DMS153 treated with DMSO at 0.1 percent for 48 hours (cell line): ENCODE data around the gene PTPRO.

Experiments used
- DNase-seq: peaks from one replicate; lab custom pipeline; 2025; ENCODE audit not compliant: unreplicated experiment; lab: John Stamatoyannopoulos, UW

The PTPRO gene

DNA sequence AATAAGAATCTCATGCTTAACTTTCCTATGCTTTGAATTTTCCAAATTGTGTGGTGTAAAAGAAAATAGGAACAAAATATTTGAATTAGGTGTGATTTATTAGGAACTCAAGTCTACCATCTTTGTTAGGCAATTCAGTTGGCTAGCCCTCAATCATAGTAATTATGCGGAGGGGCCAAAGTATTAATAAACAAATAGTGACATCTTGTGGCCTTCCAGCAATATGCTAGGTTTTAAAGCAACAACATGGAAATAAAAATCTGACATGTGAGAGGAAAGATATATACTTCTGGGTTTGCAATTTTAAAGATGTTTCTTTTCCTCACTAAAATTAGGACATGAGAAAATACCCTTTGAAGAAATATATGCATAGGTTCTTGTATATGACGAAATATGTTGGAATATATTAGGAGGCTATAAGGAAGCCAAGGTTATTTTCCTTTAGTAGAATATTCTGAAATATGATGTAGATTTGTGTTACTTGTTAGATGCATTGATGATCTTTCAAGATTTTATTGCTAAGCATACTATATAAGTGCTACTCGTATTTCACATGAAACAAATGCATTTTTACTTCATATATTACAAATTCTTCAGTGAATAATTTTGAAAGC is 200.4 kb downstream of the PTPRO start:
- peak; percentile 61 for DNase-seq

DNA sequence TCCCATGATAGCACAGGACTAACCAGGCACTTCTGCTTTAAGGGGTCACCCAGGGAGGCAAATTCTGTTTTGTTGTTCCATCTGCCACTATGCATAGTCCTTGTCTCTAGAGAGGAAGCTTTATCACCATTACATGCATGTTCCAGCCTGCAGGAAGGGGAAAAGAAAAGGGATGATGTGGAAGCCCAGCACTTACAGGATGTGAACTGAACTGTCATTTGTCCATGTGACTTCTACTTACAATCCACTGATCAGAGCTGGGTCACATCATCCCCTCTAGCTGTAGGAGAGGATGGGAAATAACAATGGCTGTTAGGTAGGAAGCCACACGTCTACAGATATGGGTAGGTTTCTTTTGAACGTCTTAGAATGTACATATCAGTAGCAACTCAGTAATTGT is 203.1 kb downstream of the PTPRO start:
- no peak for DNase-seq

DNA sequence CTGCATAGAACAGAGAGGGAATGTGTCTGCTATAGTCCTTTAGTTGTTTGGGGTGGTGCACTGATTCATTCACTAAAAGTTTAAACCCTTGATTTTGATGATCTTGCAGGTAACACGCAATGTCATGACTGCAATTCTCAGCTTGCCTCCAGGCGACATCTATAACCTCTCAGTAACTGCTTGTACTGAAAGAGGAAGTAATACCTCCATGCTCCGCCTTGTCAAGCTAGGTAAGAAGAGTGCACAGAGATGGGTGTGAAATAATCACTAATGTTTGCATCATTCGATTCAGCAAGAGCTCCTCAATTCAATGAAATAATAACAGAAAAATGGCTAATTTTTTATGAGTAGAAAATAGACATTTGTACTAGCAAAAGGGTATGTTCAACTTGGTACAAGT is 203.7 kb downstream of the PTPRO start:
- DNase-seq: no peak

GRCh38 chr12:15527201-15528080 is 205.1 kb downstream of the PTPRO start:
- DNase-seq: no peak

DNA sequence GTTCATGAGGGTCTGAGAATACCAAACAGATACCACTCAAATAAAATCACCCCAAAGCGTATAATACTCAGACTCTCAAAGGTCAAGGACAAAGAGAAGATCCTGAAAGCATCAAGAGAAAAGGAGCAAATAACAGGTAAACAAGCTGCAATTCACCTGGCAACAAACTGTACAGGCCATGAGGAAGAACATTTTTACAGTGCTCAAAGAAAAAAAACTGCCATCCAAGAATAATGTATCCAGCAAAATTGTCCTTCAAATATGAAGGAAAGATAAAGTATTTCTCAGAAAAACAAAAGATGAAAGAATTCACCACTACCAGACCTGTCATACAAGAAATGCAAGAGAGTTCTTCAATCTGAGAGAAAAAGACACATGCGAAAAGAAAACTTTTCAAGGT is 206.4 kb downstream of the PTPRO start:
- DNase-seq: no peak

- no peak for DNase-seq
These were observed 208.1 kb downstream of the PTPRO start for GRCh38 chr12:15530361-15530760.

- DNase-seq: peak; percentile 6
These were observed 210.2 kb downstream of the PTPRO start for GRCh38 chr12:15532364-15532977.

- no peak for DNase-seq
These were observed 212.0 kb downstream of the PTPRO start for GRCh38 chr12:15534322-15534721.

DNA sequence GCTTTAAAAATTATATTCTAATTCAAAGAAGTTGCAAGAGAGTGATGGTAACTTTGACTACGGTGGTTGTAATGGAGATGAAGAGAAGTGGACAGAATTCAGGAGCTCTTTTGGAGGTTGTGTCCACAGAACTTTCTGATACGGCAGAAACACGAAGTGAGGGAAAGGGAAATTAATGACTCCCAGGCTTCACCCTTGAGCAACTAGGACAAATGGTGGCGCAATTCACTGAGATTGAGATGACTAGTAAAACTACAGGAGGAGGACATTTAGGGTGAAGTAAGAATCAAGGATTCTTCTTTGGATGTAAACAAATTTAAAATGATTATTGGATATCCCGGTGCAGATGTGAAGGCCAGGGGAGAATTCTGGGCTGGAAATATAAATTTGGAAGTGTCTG is 212.6 kb downstream of the PTPRO start:
- DNase-seq: no peak

DNA sequence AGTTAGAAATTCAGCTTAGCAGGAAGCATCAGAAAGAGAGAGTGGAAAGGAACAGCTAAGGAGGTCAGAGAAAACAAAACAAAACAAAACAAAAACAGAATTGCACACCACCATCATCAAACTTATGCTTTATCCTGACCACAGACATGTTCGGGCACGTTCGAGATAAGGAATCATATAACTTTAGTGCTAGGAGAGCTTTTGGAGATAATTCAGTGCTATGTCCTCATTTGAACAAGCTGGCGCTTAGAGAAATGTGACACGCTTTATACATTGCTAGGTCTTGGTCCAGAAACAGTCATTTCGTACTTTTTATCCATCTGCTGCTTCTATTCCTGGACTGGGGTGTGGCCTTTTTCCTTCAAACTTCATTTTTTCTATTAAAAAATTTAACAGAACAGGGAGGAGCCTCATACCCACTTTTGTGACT is 213.1 kb downstream of the PTPRO start:
- no peak for DNase-seq

- DNase-seq: no peak
These were observed 214.1 kb downstream of the PTPRO start for GRCh38 chr12:15536446-15536845.

DNA sequence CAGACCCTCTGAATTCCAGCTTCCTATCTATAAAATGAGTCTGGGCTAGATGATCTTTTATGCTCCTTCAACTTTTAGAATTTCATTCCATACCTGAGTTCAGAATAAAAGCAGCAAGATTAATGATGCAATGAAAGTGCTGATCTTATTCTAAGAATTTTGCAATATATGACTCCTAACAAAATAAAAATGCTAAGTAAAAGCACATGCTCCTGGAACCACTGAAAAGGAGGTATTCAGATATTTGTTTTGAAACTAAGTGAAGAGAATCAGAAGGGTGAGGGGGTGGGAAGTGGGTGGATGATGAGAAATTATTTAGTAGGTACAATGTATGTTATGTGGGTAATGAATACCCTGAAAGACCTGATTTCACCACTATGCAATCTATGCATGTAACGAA is 216.6 kb downstream of the PTPRO start:
- no peak for DNase-seq

DNA sequence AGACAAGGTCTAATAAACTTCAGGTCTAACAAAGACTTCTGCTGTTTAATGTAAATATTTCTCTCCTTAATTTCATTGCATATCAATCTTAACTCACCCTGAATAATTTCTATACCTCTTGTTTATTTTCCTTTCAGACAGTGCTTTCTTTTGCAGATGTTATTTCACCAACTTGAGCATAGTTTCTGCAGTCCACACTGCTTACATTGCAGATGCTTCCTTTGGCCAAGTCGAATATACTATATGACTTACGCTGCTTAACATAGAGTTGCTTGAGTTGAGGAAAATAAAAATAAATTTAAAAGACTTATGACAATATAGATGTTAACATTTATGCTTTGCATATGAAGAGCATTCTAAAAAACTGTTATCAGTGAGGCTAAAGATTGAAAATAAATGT is 217.7 kb downstream of the PTPRO start:
- DNase-seq: no peak

DNA sequence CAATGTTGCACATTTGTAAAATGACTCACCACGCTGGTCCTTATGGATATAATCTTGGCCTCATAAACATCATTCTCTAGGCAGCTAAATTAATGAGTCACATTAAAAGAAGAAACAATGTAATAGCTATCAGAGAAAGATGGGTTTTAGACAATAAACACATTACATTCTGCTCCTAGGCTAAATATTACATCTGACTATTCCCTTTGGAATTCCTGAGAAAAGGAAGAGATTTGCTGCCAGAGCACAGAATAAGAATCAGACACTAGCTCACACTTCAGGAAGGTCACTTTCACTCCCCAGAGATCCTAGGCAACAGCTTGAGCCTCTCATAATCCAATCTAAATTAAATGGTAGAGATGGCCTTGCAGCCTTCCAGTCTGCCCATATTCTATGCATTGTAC is 218.2 kb downstream of the PTPRO start:
- no peak for DNase-seq

DNA sequence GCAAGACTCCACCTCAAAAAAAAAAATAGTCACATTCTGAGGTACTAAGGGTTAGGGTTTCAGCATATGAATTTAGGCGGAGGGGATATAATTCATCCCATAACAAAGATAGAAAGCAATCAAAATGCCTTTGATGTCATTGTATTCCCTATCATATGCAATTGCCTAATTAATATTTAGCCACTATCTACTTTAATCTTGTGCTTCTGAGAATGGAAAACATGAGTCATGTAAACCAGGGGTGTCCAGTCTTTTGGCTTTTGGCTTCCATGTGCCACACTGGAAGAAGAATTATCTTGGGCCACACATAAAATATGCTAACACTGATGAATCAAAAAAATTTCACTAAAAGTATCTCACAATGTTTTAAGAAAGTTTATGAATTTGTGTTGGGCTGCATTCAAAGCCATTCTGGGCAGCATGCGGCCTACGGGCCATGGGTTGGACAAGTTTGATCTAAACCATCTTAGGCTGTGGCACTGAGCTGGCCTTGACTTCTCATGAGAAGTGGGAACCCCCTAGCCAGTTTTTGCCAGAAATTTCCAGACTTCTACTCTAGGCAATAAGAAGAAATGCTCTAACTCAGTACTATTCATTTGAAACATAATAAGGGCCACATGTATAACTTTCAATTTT is 219.8 kb downstream of the PTPRO start:
- DNase-seq: no peak

DNA sequence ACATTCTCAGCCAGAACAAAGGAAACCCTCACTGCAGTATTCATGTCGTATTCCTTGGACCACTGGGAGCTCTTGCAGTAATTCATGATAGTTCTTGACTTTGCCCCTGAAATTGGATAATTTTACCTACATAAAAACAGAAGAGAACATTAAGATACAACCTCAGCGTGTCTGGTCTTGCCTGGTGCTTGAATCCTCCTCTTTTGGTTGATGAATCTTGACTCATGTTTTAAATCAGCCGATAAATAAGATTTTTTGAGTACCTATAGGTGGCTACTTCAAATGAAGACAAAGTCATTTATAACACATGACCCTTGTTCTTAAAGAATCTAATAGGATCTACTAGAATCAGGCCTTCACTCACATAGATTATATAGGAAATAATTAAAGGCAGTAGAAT is 221.0 kb downstream of the PTPRO start:
- no peak for DNase-seq

- no peak for DNase-seq
These were observed 222.3 kb downstream of the PTPRO start for GRCh38 chr12:15544589-15544988.

DNA sequence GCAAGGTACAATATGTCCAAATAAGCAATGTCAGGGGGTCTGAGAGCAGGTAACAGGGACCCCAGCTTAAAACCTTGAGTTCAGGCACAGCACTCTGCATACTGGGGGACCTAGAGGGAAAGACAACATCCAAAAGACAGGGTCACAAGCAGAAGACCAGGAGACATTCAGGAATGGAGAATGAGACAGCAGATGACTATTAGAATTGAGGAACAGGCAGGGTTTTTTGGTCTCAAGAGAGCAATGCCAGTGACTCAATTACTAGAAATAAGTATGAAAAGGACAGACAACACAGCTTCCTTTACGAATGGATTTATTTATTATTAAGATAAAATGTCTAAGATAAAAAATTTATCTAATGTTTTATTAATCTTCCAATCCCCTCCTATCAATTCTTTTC is 223.0 kb downstream of the PTPRO start:
- no peak for DNase-seq

- no peak for DNase-seq
These were observed 223.9 kb downstream of the PTPRO start for GRCh38 chr12:15546102-15546701.

GRCh38 chr12:15547063-15547462 is 224.8 kb downstream of the PTPRO start:
- DNase-seq: no peak

DNA sequence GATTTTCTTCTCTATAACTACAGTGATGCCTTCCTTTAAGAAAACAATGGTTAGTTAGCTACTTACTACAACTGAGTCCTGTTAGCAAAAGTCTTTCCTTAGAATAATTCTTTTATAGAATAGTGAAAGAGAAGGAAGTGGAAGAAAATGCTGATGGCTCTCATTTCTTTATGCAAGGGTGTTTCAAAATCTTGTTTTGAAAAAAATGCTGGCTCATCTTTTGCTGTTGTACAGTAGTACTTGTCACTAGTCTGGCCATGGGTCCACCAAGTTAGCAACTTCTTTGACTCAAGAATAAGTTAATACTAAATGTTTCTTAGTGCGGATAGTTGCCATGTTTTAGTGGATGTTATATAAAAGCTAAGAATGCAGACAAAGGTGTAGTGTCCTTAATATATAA is 225.4 kb downstream of the PTPRO start:
- no peak for DNase-seq
